ENCODE results near the gene KIAA1328. TPM values are rescaled to one million over a fixed set of nuclear protein-coding genes. Genes with fewer than 3 reads are reported as not detected.

The KIAA1328 gene
- total RNA-seq, 1 experiment from 2014 or later = 6.2 TPM

- H3K4me1 ChIP-seq (ENCODE audit: control insufficient read depth, insufficient read depth, low read length) = no peaks in the 10 kb centered on the region
- ATAC-seq = no peak
- in situ Hi-C loops (cut with HindIII; ENCODE audit: low pct_unique_long_range_greater_than_20kb, low sequenced_read_pairs) = no loop called here
- no TSS peak for BruUV-seq (replicated peaks)
- H3K27me3 ChIP-seq (ENCODE audit: control insufficient read depth, insufficient read depth, low read length) = no peaks in the 10 kb centered on the region
- no peaks in the 10 kb centered on the region; the same call in 1 of the 2 replicates for H3K36me3 ChIP-seq (ENCODE audit: control insufficient read depth, insufficient read depth, low read length)
- DNase-seq (ENCODE audit: low read depth, low spot score) = no peak
- no peak for TF ChIP-seq POLR2AphosphoS5 (IDR thresholded peaks at IDR 0.05; ENCODE audit: low read depth, low read length)
- no peak for TF ChIP-seq SIN3A (IDR thresholded peaks at IDR 0.05; ENCODE audit: borderline replicate concordance, insufficient read depth, low read depth, low read length)
- TF ChIP-seq TCF7L2 (IDR thresholded peaks at IDR 0.05; ENCODE audit: low read depth, low read length) = no peak
- no peak for TF ChIP-seq REST (IDR thresholded peaks at IDR 0.05; ENCODE audit: insufficient read depth in 1 of 2, low read depth in 2 of 2, low read length in 1 of 2)
- no peak for TF ChIP-seq CTCF (IDR thresholded peaks at IDR 0.05)
- intact Hi-C loops (cut with micrococcal nuclease; ENCODE audit: unreplicated experiment) = no loop called here
- ChIA-PET POLR2A (no interaction called here), CTCF (no interaction called here)
- 0 out of 2 replicates have a peak, but pooled peaks cover 6% of the 10 kb centered on the region for H3K9me3 ChIP-seq (ENCODE audit: control insufficient read depth, insufficient read depth, low read depth, low read length)
- H3K4me3 ChIP-seq (ENCODE audit: low read depth in 2 of 2, low read length in 2 of 2) = no peak overlapping the region
- H3K27ac ChIP-seq (ENCODE audit: low read length) = no peak overlapping the region
These were observed 19.7 kb downstream of the KIAA1328 start for GRCh38 chr18:36848609-36849008.

GRCh38 chr18:36849288-36850006 lies 20.5 kb downstream of the KIAA1328 start:
- DNase-seq (ENCODE audit: low read depth, low spot score) (no peak), ATAC-seq (no peak)
- POLR2A ChIA-PET = no interaction called here
- intact Hi-C loops (cut with micrococcal nuclease; ENCODE audit: unreplicated experiment) = no loop called here
- no peak overlapping the region for H3K4me3 ChIP-seq (ENCODE audit: low read depth in 2 of 2, low read length in 2 of 2)
- CTCF ChIA-PET = no interaction called here
- no peak overlapping the region for H3K27ac ChIP-seq (ENCODE audit: low read length)
- in situ Hi-C loops (cut with HindIII; ENCODE audit: low pct_unique_long_range_greater_than_20kb, low sequenced_read_pairs) = no loop called here
- no peaks in the 10 kb centered on the region for H3K4me1 ChIP-seq (ENCODE audit: control insufficient read depth, insufficient read depth, low read length)
- H3K27me3 ChIP-seq (ENCODE audit: control insufficient read depth, insufficient read depth, low read length) = no peaks in the 10 kb centered on the region
- no TSS peak for BruUV-seq (replicated peaks)
- H3K9me3 ChIP-seq (ENCODE audit: control insufficient read depth, insufficient read depth, low read depth, low read length) = 0 out of 2 replicates have a peak, but pooled peaks cover 6% of the 10 kb centered on the region
- H3K36me3 ChIP-seq (ENCODE audit: control insufficient read depth, insufficient read depth, low read length) = no peaks in the 10 kb centered on the region
- no peak for TF ChIP-seq TCF7L2 (IDR thresholded peaks at IDR 0.05; ENCODE audit: low read depth, low read length)
- no peak for TF ChIP-seq CTCF (IDR thresholded peaks at IDR 0.05)
- no peak for TF ChIP-seq REST (IDR thresholded peaks at IDR 0.05; ENCODE audit: insufficient read depth in 1 of 2, low read depth in 2 of 2, low read length in 1 of 2)
- TF ChIP-seq POLR2AphosphoS5 (IDR thresholded peaks at IDR 0.05; ENCODE audit: low read depth, low read length) = no peak
- TF ChIP-seq SIN3A (IDR thresholded peaks at IDR 0.05; ENCODE audit: borderline replicate concordance, insufficient read depth, low read depth, low read length) = no peak
